Upper lobe of right lung (tissue), 1 donor: ENCODE results near the gene MIA2. TPM values are rescaled to one million over a fixed set of nuclear protein-coding genes. Genes with fewer than 3 reads are reported as not detected.

ENCODE experiments used
- ATAC-seq: fragments of 200-7000 bp; cut with Tn5 transposase; one replicate; pipeline ENCODE4 v1.9.1; 2020; ENCODE audit warnings: mild to moderate bottlenecking, moderate library complexity
- DNase-seq: peaks from one replicate; pipeline ENCODE4 v3.0.0-alpha.2; 2020
- H3K27ac ChIP-seq: fragments of 200-600 bp; one replicate; pipeline ENCODE4 v1.8.0; 2022
- H3K27me3 ChIP-seq: fragments of 200-600 bp; one replicate; pipeline ENCODE4 v1.8.0; 2022; ENCODE audit warnings: mild to moderate bottlenecking
- H3K36me3 ChIP-seq: fragments of 200-600 bp; one replicate; pipeline ENCODE4 v1.8.0; 2022
- H3K4me1 ChIP-seq: fragments of 200-600 bp; one replicate; pipeline ENCODE4 v1.8.0; 2022
- H3K4me3 ChIP-seq: fragments of 200-600 bp; one replicate; pipeline ENCODE4 v1.8.0; 2022; ENCODE audit warnings: mild to moderate bottlenecking
- H3K9me3 ChIP-seq: fragments of 200-600 bp; one replicate; pipeline ENCODE4 v1.8.0; 2022
- intact Hi-C: fragments of 100-400 bp; cut with DNase I; formaldehyde crosslinking; loops from one replicate; pipeline ENCODE4 v1.11.0; 2022
- total RNA-seq: library from RNA; stranded (reverse); fragmentation: NEBNext Ultra II Directional; extraction: Animal tissue kit (Norgen Biotek cat#: 25700); gene quantifications from one replicate; pipeline ENCODE4 v1.2.1, GENCODE V29; 2021
- TF ChIP-seq, protein P1 (sequence below): fragments of 200-600 bp; IDR thresholded peaks from one replicate; pipeline ENCODE4 v1.8.0; 2022; ENCODE audit warnings: antibody characterized with exemption
- donor health status: DM: no; HTN: yes; CAD: no; lungs with severe emphysema.

The MIA2 gene
- total RNA-seq, 1 donor from 2014 or later: 33.8 TPM

- H3K27me3 ChIP-seq: no peaks in the 10 kb centered on the region
- DNase-seq (no peak), ATAC-seq (no peak)
- intact Hi-C loops: no loop called here
- peak overlapping the region; percentile 90 for H3K4me3 ChIP-seq
- no peaks in the 10 kb centered on the region for H3K9me3 ChIP-seq
- H3K36me3 ChIP-seq: no peaks in the 10 kb centered on the region
- peak overlapping the region; percentile 100 for H3K27ac ChIP-seq
- H3K4me1 ChIP-seq: peaks cover 44% of the 10 kb centered on the region
- TF ChIP-seq, protein P1, sequence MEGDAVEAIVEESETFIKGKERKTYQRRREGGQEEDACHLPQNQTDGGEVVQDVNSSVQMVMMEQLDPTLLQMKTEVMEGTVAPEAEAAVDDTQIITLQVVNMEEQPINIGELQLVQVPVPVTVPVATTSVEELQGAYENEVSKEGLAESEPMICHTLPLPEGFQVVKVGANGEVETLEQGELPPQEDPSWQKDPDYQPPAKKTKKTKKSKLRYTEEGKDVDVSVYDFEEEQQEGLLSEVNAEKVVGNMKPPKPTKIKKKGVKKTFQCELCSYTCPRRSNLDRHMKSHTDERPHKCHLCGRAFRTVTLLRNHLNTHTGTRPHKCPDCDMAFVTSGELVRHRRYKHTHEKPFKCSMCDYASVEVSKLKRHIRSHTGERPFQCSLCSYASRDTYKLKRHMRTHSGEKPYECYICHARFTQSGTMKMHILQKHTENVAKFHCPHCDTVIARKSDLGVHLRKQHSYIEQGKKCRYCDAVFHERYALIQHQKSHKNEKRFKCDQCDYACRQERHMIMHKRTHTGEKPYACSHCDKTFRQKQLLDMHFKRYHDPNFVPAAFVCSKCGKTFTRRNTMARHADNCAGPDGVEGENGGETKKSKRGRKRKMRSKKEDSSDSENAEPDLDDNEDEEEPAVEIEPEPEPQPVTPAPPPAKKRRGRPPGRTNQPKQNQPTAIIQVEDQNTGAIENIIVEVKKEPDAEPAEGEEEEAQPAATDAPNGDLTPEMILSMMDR: no peak
Observed at GRCh38 chr14:39430762-39431415, 197.2 kb downstream of the MIA2 start.

DNA sequence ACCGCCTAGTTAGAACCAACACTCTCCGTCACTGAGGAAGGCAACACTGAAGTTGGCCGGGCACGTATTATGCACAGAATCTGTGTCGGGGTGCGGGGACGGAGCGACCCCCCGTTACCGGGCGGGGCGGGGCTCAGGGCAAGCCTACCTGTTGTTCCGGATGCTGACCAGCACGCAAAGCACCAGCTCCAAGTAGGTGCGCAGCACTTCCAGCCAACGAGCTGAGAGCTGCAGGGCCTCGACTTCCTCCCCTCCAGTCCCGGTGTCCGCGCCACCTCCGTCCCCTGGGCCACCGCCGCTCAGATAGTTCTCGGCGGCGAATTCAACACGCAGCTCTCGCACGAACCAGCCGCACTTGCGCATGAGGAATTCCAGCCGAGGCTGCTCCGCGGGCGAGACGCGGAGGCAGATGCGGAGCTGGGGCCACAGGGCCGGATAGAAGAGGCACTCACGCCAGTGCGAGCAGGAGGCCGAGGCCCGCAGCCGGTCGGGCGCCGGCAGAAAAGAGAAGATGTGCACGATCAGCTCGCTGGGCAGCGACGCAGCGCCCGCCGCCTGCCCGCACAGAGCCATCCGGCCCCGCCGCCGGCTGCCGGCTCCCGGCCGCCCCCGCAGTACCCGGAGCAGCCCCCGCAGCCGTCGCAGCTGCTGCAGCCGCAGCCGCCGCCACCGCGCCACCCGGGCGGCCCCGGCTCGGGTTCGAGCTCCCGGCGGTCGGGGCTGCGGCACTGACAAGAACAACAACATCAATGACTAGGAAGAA lies 197.9 kb downstream of the MIA2 start:
- Histone ChIP-seq H3K4me3 (peak overlapping the region; percentile 90), H3K27me3 (no peaks in the 10 kb centered on the region), H3K27ac (peak overlapping the region; percentile 100), H3K9me3 (no peaks in the 10 kb centered on the region), H3K36me3 (no peaks in the 10 kb centered on the region), H3K4me1 (peaks cover 37% of the 10 kb centered on the region)
- intact Hi-C loops: no loop called here
- peak; percentile 12 for ATAC-seq
- TF ChIP-seq, protein P1: no peak
- peak; percentile 80 for DNase-seq

DNA sequence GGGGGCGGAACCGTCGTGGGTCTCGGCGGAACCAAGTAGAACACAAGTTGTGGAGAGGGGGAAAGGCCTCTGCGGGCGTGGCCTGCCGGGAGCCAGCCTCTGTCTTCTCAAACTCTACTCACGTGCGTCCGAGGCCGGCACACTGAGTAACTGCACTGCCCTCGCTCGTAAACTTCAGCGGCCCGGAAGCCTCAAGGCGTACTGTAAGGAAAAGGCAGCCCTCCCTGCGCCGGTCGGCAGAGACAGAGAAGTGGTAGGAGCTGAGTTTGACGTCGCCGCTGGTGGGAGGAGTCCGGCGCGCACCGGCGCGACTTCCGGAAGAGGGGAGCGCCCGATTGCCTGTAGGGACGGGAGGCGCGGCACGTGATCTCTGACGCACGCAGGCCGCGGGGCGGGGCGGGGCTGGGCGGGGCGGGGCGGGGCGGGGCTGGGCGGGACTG lies 198.5 kb downstream of the MIA2 start, which contains the start of gene FBXO33:
TSS of gene FBXO33 (minus strand) at position 255 of the 440 bp plus-strand sequence. CDS start 271 bp downstream, outside the sequence.
- Histone ChIP-seq H3K27ac (peak within 1 kb of the TSS; percentile 100), H3K9me3 (no peaks in the 10 kb centered on the region), H3K4me3 (peak within 1 kb of the TSS; percentile 90), H3K36me3 (no peaks in the 10 kb centered on the region), H3K27me3 (no peaks in the 10 kb centered on the region), H3K4me1 (peaks cover 31% of the 10 kb centered on the region)
- TF ChIP-seq, protein P1: no peak
- peak; percentile 92 for ATAC-seq
- peak; percentile 99 for DNase-seq
- intact Hi-C loops: no loop called here

DNA sequence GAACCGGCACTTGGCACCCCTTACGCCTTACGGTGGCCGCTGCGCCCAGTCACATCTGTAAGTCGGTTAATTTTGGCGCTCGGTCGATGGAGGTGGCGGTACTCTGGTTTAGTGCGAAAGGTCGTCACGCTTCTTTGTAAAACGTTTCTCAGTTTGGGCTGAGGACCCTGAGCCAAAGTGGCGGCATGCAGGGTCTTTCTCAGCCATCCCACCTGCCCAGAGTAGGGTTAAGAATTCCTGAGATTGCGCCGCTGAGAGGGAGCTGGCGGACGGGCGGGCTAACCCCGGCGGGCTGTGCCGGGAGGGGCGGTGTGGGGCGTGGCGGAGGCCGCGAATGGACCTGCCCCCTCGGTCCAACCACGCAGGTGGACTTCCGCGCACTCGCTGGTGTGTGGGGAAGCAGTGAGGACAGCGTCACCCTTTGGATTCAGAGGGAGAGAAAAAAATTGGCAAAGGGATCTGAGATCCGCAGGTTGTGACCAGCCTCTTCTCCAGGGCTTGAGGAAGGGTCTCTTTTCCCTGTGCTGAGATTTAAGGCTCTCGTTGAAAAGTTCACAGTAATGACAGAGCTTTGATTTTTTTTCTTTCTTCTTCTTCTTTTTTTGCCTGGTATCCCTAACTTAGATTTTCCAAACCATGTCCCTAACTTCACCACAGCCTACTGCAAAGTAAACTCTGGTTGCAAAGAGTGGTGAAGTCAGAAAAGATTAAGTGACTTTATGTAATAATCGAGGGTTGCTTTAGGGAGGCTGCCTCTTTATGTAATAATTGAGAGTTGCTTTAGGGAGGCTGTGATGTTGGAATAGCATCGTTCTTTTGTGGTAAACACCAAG lies 199.1 kb downstream of the MIA2 start:
- Histone ChIP-seq H3K27me3 (no peaks in the 10 kb centered on the region), H3K36me3 (no peaks in the 10 kb centered on the region), H3K27ac (peak overlapping the region; percentile 100), H3K4me1 (peaks cover 29% of the 10 kb centered on the region), H3K4me3 (peak overlapping the region; percentile 90), H3K9me3 (no peaks in the 10 kb centered on the region)
- ATAC-seq (peak; percentile 93), DNase-seq (peak; percentile 98)
- TF ChIP-seq, protein P1: peak; percentile 23
- intact Hi-C loops: no loop called here

DNA sequence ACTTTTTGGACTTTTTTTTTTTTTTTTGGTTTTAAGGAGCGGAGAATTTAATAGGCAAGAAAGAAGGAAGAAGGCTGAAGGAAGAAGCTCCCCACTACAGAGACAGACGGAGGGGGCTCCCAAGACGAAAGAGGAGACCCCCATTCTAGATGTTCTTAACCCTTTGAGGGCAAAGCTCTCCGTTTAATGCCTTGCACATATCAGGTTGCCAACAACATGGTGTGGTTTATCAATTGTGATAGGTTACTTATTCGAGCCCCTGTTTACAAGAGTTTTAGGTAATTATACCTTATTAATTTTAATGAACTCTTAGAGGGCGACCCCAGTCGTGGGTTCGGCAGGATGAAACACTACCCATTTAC lies 199.7 kb downstream of the MIA2 start:
- peaks cover 28% of the 10 kb centered on the region for H3K4me1 ChIP-seq
- TF ChIP-seq, protein P1: no peak
- H3K36me3 ChIP-seq: no peaks in the 10 kb centered on the region
- no peaks in the 10 kb centered on the region for H3K27me3 ChIP-seq
- intact Hi-C loops: no loop called here
- no peaks in the 10 kb centered on the region for H3K9me3 ChIP-seq
- DNase-seq: no peak
- peak overlapping the region; percentile 90 for H3K4me3 ChIP-seq
- peak overlapping the region; percentile 100 for H3K27ac ChIP-seq
- ATAC-seq: no peak
